ENCODE data around the gene ELL.

The ELL gene

GRCh38 chr19:18464646-18465045, 57.2 kb downstream of the ELL start:
- Histone ChIP-seq H3K4me3 (ENCODE audit: low read length) (no peak overlapping the region), H3K79me2 (ENCODE audit: control insufficient read depth, low read length) (peaks cover 11% of the 10 kb centered on the region)

GRCh38 chr19:18461471-18461870, 60.4 kb downstream of the ELL start:
- TF ChIP-seq CTCF (IDR thresholded peaks at IDR 0.05; ENCODE audit: low read depth, low read length, poor library complexity, severe bottlenecking) (no peak), EZH2phosphoT487 (IDR thresholded peaks at IDR 0.05; ENCODE audit: borderline replicate concordance, low read length) (no peak)
- Histone ChIP-seq H3K4me1 (ENCODE audit: control insufficient read depth, low read length) (no peaks in the 10 kb centered on the region), H3K79me2 (ENCODE audit: control insufficient read depth, low read length) (no peaks in the 10 kb centered on the region), H4K20me1 (ENCODE audit: control insufficient read depth, insufficient read depth, low read depth, low read length) (peaks cover 3% of the 10 kb centered on the region; the same call in 1 of the 2 replicates), H3K27ac (ENCODE audit: low read depth, low read length) (no peak overlapping the region), H3F3A (ENCODE audit: control insufficient read depth, insufficient read depth) (no peaks in the 10 kb centered on the region), H3K36me3 (ENCODE audit: control insufficient read depth, low read length) (peaks cover 32% of the 10 kb centered on the region), H3K9me3 (ENCODE audit: control insufficient read depth, insufficient read depth, low read length) (no peaks in the 10 kb centered on the region), H3K27me3 (ENCODE audit: control insufficient read depth, low read length) (no peaks in the 10 kb centered on the region), H3K9me2 (replicated peaks; ENCODE audit: control insufficient read depth, low read length) (no peaks in the 10 kb centered on the region), H3K4me3 (ENCODE audit: low read length) (no peak overlapping the region), H3K4me2 (ENCODE audit: low read length) (no peak overlapping the region)

More at GRCh38 chr19:18464646-18465045, 57.2 kb downstream of the ELL start:
- Histone ChIP-seq H3K27ac (ENCODE audit: low read depth, low read length) (no peak overlapping the region), H3K9me3 (ENCODE audit: control insufficient read depth, insufficient read depth, low read length) (no peaks in the 10 kb centered on the region), H4K20me1 (ENCODE audit: control insufficient read depth, insufficient read depth, low read depth, low read length) (peaks cover 7% of the 10 kb centered on the region), H3K27me3 (ENCODE audit: control insufficient read depth, low read length) (no peaks in the 10 kb centered on the region), H3K4me2 (ENCODE audit: low read length) (no peak overlapping the region), H3K9me2 (replicated peaks; ENCODE audit: control insufficient read depth, low read length) (no peaks in the 10 kb centered on the region), H3K4me1 (ENCODE audit: control insufficient read depth, low read length) (no peaks in the 10 kb centered on the region), H3F3A (ENCODE audit: control insufficient read depth, insufficient read depth) (no peaks in the 10 kb centered on the region), H3K36me3 (ENCODE audit: control insufficient read depth, low read length) (peaks cover 26% of the 10 kb centered on the region)
- no peak for TF ChIP-seq EZH2phosphoT487 (IDR thresholded peaks at IDR 0.05; ENCODE audit: borderline replicate concordance, low read length)
- no peak for TF ChIP-seq CTCF (IDR thresholded peaks at IDR 0.05; ENCODE audit: low read depth, low read length, poor library complexity, severe bottlenecking)

- no peak overlapping the region for H3K4me2 ChIP-seq (ENCODE audit: low read length)
- H3K4me1 ChIP-seq (ENCODE audit: control insufficient read depth, low read length), result no peaks in the 10 kb centered on the region
- H3K4me3 ChIP-seq (ENCODE audit: low read length), result no peak overlapping the region
- H3F3A ChIP-seq (ENCODE audit: control insufficient read depth, insufficient read depth), result no peaks in the 10 kb centered on the region
- no peaks in the 10 kb centered on the region for H3K79me2 ChIP-seq (ENCODE audit: control insufficient read depth, low read length)
- H3K9me3 ChIP-seq (ENCODE audit: control insufficient read depth, insufficient read depth, low read length), result no peaks in the 10 kb centered on the region
- H3K9me2 ChIP-seq (replicated peaks; ENCODE audit: control insufficient read depth, low read length), result no peaks in the 10 kb centered on the region
- no peaks in the 10 kb centered on the region for H3K27me3 ChIP-seq (ENCODE audit: control insufficient read depth, low read length)
- peaks cover 37% of the 10 kb centered on the region for H3K36me3 ChIP-seq (ENCODE audit: control insufficient read depth, low read length)
- TF ChIP-seq EZH2phosphoT487 (IDR thresholded peaks at IDR 0.05; ENCODE audit: borderline replicate concordance, low read length), result no peak
- no peak for TF ChIP-seq CTCF (IDR thresholded peaks at IDR 0.05; ENCODE audit: low read depth, low read length, poor library complexity, severe bottlenecking)
- peaks cover 3% of the 10 kb centered on the region; the same call in 1 of the 2 replicates for H4K20me1 ChIP-seq (ENCODE audit: control insufficient read depth, insufficient read depth, low read depth, low read length)
- no peak overlapping the region for H3K27ac ChIP-seq (ENCODE audit: low read depth, low read length)
Observed at GRCh38 chr19:18460900-18461299, 61.0 kb downstream of the ELL start.
